ENCODE data around the gene LTBR. TPM values are rescaled to one million over a fixed set of nuclear protein-coding genes. Genes with fewer than 3 reads are reported as not detected.
"Not testable (repeated sequence)": the region's sequence is repeated elsewhere in the genome, so short reads cannot be mapped to it uniquely, and the experiment has no call there.

LTBR gene
- 1.7 and 2.1 TPM in 2 replicates for total RNA-seq

GRCh38 chr12:6383572-6384498 is at the start of gene LTBR:
LTBR (plus strand) TSS chr12:6384162; CDS start chr12:6384359, 197 bp downstream.
- peaks cover 52% of the 10 kb centered on the region for H3K27me3 Mint-ChIP-seq
- H3K4me3 Mint-ChIP-seq = no peak within 1 kb of the TSS
- no peak within 1 kb of the TSS for H3K27ac Mint-ChIP-seq

DNA sequence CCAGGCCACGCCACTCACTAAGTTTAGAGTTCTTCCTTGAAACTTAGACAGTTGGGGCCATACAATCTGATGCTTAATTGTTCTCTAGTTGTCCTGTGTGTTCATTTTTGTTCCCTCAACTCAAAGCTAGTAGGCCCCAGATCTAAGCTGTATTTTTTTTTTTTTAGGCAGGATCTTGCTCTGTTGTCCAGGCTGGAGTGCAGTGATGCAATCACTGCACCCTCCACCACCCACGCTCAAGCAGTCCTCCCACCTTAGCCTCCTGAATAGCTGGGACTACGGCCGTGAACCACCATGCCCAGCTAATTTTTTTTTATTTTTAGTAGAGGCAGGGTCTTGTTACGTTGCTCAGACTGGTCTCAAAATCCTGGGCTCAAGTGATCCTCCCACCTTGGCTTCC is 49.6 kb upstream of the LTBR start:
- H3K27ac Mint-ChIP-seq = peak overlapping the region; percentile 48
- intact Hi-C loops (cut with micrococcal nuclease) = no loop called here
- peaks cover 45% of the 10 kb centered on the region for H3K36me3 Mint-ChIP-seq (ENCODE audit: low read depth)

More at GRCh38 chr12:6383572-6384498, at the start of gene LTBR:
- no peaks in the 10 kb centered on the region for H3K36me3 Mint-ChIP-seq (ENCODE audit: low read depth)
- DNase-seq = no peak
- no peaks in the 10 kb centered on the region for H3K9me3 Mint-ChIP-seq
- peaks cover 3% of the 10 kb centered on the region for H3K4me1 Mint-ChIP-seq
- intact Hi-C loops (cut with micrococcal nuclease) = no loop called here

GRCh38 chr12:6334940-6335450 is 49.0 kb upstream of the LTBR start:
- intact Hi-C loops (cut with micrococcal nuclease) = loop anchor here (1.0 to 5.0 kb wide), 3 partner anchors 12 to 197 kb away; no protein-coding TSS in a partner anchor
- Mint-ChIP-seq H3K27me3 (no peaks in the 10 kb centered on the region), H3K4me1 (peaks cover 41% of the 10 kb centered on the region), H3K9me3 (no peaks in the 10 kb centered on the region), H3K4me3 (no peak overlapping the region), H3K27ac (no peak overlapping the region), H3K36me3 (ENCODE audit: low read depth) (peaks cover 45% of the 10 kb centered on the region)
- DNase-seq = no peak

More for the DNA sequence above, 49.6 kb upstream of the LTBR start:
- Mint-ChIP-seq H3K4me1 (peaks cover 41% of the 10 kb centered on the region), H3K9me3 (no peaks in the 10 kb centered on the region), H3K4me3 (no peak overlapping the region), H3K27me3 (no peaks in the 10 kb centered on the region)
- no peak for DNase-seq

GRCh38 chr12:6335451-6336078 is 48.4 kb upstream of the LTBR start:
- Mint-ChIP-seq H3K4me1 (peaks cover 41% of the 10 kb centered on the region), H3K27me3 (no peaks in the 10 kb centered on the region), H3K27ac (no peak overlapping the region), H3K36me3 (ENCODE audit: low read depth) (peaks cover 41% of the 10 kb centered on the region), H3K4me3 (no peak overlapping the region), H3K9me3 (no peaks in the 10 kb centered on the region)
- peak; percentile 94 for DNase-seq
- intact Hi-C loops (cut with micrococcal nuclease) = loop anchor here (1.0 to 5.0 kb wide), 4 partner anchors 12 to 197 kb away; no protein-coding TSS in a partner anchor

GRCh38 chr12:6336079-6336888 is 47.7 kb upstream of the LTBR start:
- intact Hi-C loops (cut with micrococcal nuclease) = loop anchor here (2.0 to 5.0 kb wide), 2 partner anchors 91 to 127 kb away; no protein-coding TSS in a partner anchor
- Mint-ChIP-seq H3K27me3 (no peaks in the 10 kb centered on the region), H3K9me3 (no peaks in the 10 kb centered on the region), H3K36me3 (ENCODE audit: low read depth) (peaks cover 36% of the 10 kb centered on the region), H3K4me3 (no peak overlapping the region), H3K27ac (no peak overlapping the region), H3K4me1 (peaks cover 42% of the 10 kb centered on the region)
- peak; percentile 86 for DNase-seq

- Mint-ChIP-seq H3K36me3 (ENCODE audit: low read depth) (peaks cover 35% of the 10 kb centered on the region), H3K4me1 (peaks cover 44% of the 10 kb centered on the region), H3K9me3 (no peaks in the 10 kb centered on the region), H3K4me3 (no peak overlapping the region), H3K27ac (no peak overlapping the region), H3K27me3 (no peaks in the 10 kb centered on the region)
- intact Hi-C loops (cut with micrococcal nuclease) = loop anchor here (2.0 to 5.0 kb wide), 2 partner anchors 90 to 126 kb away; no protein-coding TSS in a partner anchor
- DNase-seq = peak; percentile 89
These were observed 46.8 kb upstream of the LTBR start for GRCh38 chr12:6336889-6337853.

- intact Hi-C loops (cut with micrococcal nuclease) = loop anchor here (2.0 to 5.0 kb wide), 2 partner anchors 89 to 125 kb away; no protein-coding TSS in a partner anchor
- H3K4me3 Mint-ChIP-seq = no peak overlapping the region
These were observed 46.0 kb upstream of the LTBR start for GRCh38 chr12:6337958-6338433.

DNA sequence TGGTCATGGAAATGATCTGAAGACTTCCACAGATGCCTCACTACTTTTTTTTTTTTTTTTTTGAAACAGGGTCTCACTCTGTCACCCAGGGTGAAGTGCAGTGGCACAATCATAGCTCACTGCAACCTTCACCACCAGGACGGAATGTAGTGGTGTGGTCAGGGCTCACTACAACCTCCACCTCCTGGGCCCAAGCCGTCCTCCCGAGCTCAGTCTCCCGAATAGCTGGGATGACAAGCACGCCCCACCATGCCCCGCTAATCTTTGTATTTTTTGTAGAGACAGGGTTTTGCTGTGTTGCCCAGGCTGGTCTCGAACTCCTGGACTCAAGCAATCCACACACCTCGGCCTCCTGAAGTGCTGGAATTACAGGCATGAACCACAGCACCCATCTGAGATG is 45.4 kb upstream of the LTBR start:
- not testable (repeated sequence) for H3K4me3 Mint-ChIP-seq, H3K27me3 Mint-ChIP-seq, DNase-seq, H3K27ac Mint-ChIP-seq, H3K9me3 Mint-ChIP-seq
- Mint-ChIP-seq H3K36me3 (ENCODE audit: low read depth) (peaks cover 23% of the 10 kb centered on the region), H3K4me1 (peaks cover 48% of the 10 kb centered on the region)
- intact Hi-C loops (cut with micrococcal nuclease) = loop anchor here (5.0 kb wide), 1 partner anchor 89 kb away; no protein-coding TSS in a partner anchor

More at GRCh38 chr12:6337958-6338433, 46.0 kb upstream of the LTBR start:
- Mint-ChIP-seq H3K4me1 (peaks cover 47% of the 10 kb centered on the region), H3K9me3 (no peaks in the 10 kb centered on the region), H3K27me3 (no peaks in the 10 kb centered on the region), H3K27ac (no peak overlapping the region), H3K36me3 (ENCODE audit: low read depth) (peaks cover 28% of the 10 kb centered on the region)
- no peak for DNase-seq

DNA sequence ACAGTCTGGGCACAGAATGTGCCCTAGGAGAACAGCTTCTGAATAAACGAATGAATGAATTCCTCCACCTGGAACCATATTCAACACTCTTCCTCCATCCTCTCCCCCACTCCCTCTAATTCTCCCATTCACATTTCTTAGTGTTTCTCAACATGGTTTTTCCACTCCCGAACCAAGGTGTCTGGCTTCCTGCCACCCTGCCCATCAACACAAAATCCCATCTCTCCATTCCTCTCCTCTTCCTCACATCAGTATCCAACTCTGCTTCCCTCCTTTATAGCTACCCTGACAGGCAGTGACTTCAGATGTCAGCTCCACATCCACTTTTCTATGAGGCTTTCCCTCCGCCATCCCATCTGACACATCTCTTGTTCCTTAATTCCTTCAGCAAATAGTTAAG is 45.0 kb upstream of the LTBR start:
- Mint-ChIP-seq H3K4me3 (no peak overlapping the region), H3K9me3 (no peaks in the 10 kb centered on the region), H3K27me3 (no peaks in the 10 kb centered on the region), H3K4me1 (peaks cover 47% of the 10 kb centered on the region), H3K36me3 (ENCODE audit: low read depth) (peaks cover 18% of the 10 kb centered on the region), H3K27ac (no peak overlapping the region)
- intact Hi-C loops (cut with micrococcal nuclease) = loop anchor here (5.0 kb wide), 1 partner anchor 88 kb away; no protein-coding TSS in a partner anchor
- no peak for DNase-seq

- no peaks in the 10 kb centered on the region for H3K9me3 Mint-ChIP-seq
- no peak overlapping the region for H3K4me3 Mint-ChIP-seq
- H3K4me1 Mint-ChIP-seq = peaks cover 40% of the 10 kb centered on the region
- peaks cover 10% of the 10 kb centered on the region for H3K36me3 Mint-ChIP-seq (ENCODE audit: low read depth)
- no peak overlapping the region for H3K27ac Mint-ChIP-seq
- intact Hi-C loops (cut with micrococcal nuclease) = no loop called here
- peak; percentile 71 for DNase-seq
- H3K27me3 Mint-ChIP-seq = no peaks in the 10 kb centered on the region
These were observed 43.8 kb upstream of the LTBR start for GRCh38 chr12:6340032-6340638.

DNA sequence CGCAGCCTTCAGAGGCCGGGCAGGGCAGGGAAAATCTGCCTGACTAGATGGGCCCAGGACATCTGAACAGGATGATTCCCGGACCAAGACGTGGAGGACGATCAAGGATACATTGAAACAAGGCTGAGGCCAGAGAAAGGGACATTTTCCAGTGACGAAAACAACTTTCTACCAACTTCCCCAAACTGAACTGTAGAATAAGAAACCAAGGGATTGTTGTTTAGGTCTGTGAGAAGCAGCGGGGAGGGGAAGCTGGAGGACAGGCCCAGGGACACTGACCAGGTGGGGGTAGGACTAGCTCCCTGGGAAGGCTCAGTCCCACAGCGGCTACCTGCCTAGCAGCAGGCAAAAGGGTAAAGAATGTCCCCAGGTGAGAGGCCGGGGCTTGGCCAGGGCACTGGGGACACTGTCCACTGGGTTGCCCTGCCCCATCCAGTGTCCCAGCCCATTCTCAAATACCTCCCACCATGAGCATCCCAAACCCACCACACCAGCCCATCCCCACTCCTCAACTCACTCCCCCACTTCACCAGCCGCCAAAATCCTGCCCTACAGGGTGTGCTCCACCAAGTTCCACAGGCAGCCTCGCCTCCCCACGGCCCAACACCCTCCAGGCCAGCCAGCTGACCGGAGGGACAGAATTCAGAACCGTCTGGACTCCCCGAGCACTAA is 43.1 kb upstream of the LTBR start:
- DNase-seq = no peak
- intact Hi-C loops (cut with micrococcal nuclease) = no loop called here
- H3K4me1 Mint-ChIP-seq = peaks cover 40% of the 10 kb centered on the region
- H3K4me3 Mint-ChIP-seq = no peak overlapping the region
- H3K36me3 Mint-ChIP-seq (ENCODE audit: low read depth) = peaks cover 7% of the 10 kb centered on the region
- H3K9me3 Mint-ChIP-seq = no peaks in the 10 kb centered on the region
- no peaks in the 10 kb centered on the region for H3K27me3 Mint-ChIP-seq
- no peak overlapping the region for H3K27ac Mint-ChIP-seq

All from activated CD4-positive, alpha-beta T cell treated with anti-CD3 and anti-CD28 coated beads, Interleukin-2, amount 10 ng/mL, durations not matched to agents 24 days and 14 days (primary cell).